ENCODE data around the gene PDE6B.
"Not testable (repeated sequence)": the region's sequence is repeated elsewhere in the genome, so short reads cannot be mapped to it uniquely, and the experiment has no call there.

The PDE6B gene

GRCh38 chr4:705278-706082, 80.1 kb downstream of the PDE6B start, which contains the start of gene PCGF3:
PCGF3 (plus strand) TSS chr4:705832; CDS start chr4:733681, 27,849 bp downstream.
- H3K9ac ChIP-seq (ENCODE audit: low read length) = peak within 1 kb of the TSS; percentile 98
- no peaks in the 10 kb centered on the region for H3K27me3 ChIP-seq (ENCODE audit: low read depth, low read length)
- peaks cover 47% of the 10 kb centered on the region for H3K79me2 ChIP-seq (ENCODE audit: low read length)
- H2AFZ ChIP-seq (ENCODE audit: low read depth, low read length) = peak within 1 kb of the TSS; percentile 88; the same call in 1 of the 2 replicates
- peaks cover 23% of the 10 kb centered on the region for H3K36me3 ChIP-seq (replicated peaks; ENCODE audit: low read depth, low read length)
- peak within 1 kb of the TSS; percentile 52 for H3K27ac ChIP-seq (ENCODE audit: low read length)
- no peak for TF ChIP-seq EZH2phosphoT487 (IDR thresholded peaks at IDR 0.05; ENCODE audit: low read depth)
- no peak for TF ChIP-seq CTCF (IDR thresholded peaks at IDR 0.05; ENCODE audit: low read depth, low read length)
- peaks cover 11% of the 10 kb centered on the region for H3K4me1 ChIP-seq (ENCODE audit: low read length)
- peak within 1 kb of the TSS; percentile 90 for H3K4me2 ChIP-seq (ENCODE audit: low read length)
- peak within 1 kb of the TSS; percentile 84 for H3K4me3 ChIP-seq (ENCODE audit: low read length)
- H3K9me3 ChIP-seq (ENCODE audit: insufficient read depth, low read length) = no peaks in the 10 kb centered on the region
- H4K20me1 ChIP-seq (ENCODE audit: insufficient read depth, low read length) = peaks cover 25% of the 10 kb centered on the region

GRCh38 chr4:706083-706633, 80.8 kb downstream of the PDE6B start:
- Histone ChIP-seq H3K79me2 (ENCODE audit: low read length) (peaks cover 54% of the 10 kb centered on the region), H3K27ac (ENCODE audit: low read length) (peak overlapping the region; percentile 52)
- not testable (repeated sequence) for H2AFZ ChIP-seq (ENCODE audit: low read depth, low read length)

GRCh38 chr4:706834-707598, 81.6 kb downstream of the PDE6B start:
- H4K20me1 ChIP-seq (ENCODE audit: insufficient read depth, low read length) = peaks cover 33% of the 10 kb centered on the region
- TF ChIP-seq CTCF (IDR thresholded peaks at IDR 0.05; ENCODE audit: low read depth, low read length) = no peak
- TF ChIP-seq EZH2phosphoT487 (IDR thresholded peaks at IDR 0.05; ENCODE audit: low read depth) = no peak

More at GRCh38 chr4:706083-706633, 80.8 kb downstream of the PDE6B start:
- peaks cover 29% of the 10 kb centered on the region for H3K36me3 ChIP-seq (replicated peaks; ENCODE audit: low read depth, low read length)
- H3K27me3 ChIP-seq (ENCODE audit: low read depth, low read length); H3K9me3 ChIP-seq (ENCODE audit: insufficient read depth, low read length): not testable (repeated sequence)
- peaks cover 32% of the 10 kb centered on the region for H4K20me1 ChIP-seq (ENCODE audit: insufficient read depth, low read length)
- peak overlapping the region; percentile 76 for H3K4me2 ChIP-seq (ENCODE audit: low read length)
- peak overlapping the region; percentile 84 for H3K4me3 ChIP-seq (ENCODE audit: low read length)
- H3K9ac ChIP-seq (ENCODE audit: low read length) = peak overlapping the region; percentile 98
- peaks cover 11% of the 10 kb centered on the region for H3K4me1 ChIP-seq (ENCODE audit: low read length)

GRCh38 chr4:707929-708630, 82.7 kb downstream of the PDE6B start:
- Histone ChIP-seq H3K27ac (ENCODE audit: low read length) (no peak overlapping the region), H3K36me3 (replicated peaks; ENCODE audit: low read depth, low read length) (peaks cover 33% of the 10 kb centered on the region), H3K27me3 (ENCODE audit: low read depth, low read length) (no peaks in the 10 kb centered on the region), H3K4me2 (ENCODE audit: low read length) (no peak overlapping the region), H4K20me1 (ENCODE audit: insufficient read depth, low read length) (peaks cover 39% of the 10 kb centered on the region), H3K9ac (ENCODE audit: low read length) (no peak overlapping the region), H3K9me3 (ENCODE audit: insufficient read depth, low read length) (no peaks in the 10 kb centered on the region), H3K4me3 (ENCODE audit: low read length) (no peak overlapping the region), H3K4me1 (ENCODE audit: low read length) (peaks cover 11% of the 10 kb centered on the region), H3K79me2 (ENCODE audit: low read length) (peaks cover 72% of the 10 kb centered on the region), H2AFZ (ENCODE audit: low read depth, low read length) (no peak overlapping the region)
- TF ChIP-seq EZH2phosphoT487 (IDR thresholded peaks at IDR 0.05; ENCODE audit: low read depth) = no peak
- no peak for TF ChIP-seq CTCF (IDR thresholded peaks at IDR 0.05; ENCODE audit: low read depth, low read length)

More at GRCh38 chr4:706834-707598, 81.6 kb downstream of the PDE6B start:
- no peaks in the 10 kb centered on the region for H3K27me3 ChIP-seq (ENCODE audit: low read depth, low read length)
- H3K4me3 ChIP-seq (ENCODE audit: low read length) = peak overlapping the region; percentile 84; the same call in 1 of the 2 replicates
- peaks cover 29% of the 10 kb centered on the region for H3K36me3 ChIP-seq (replicated peaks; ENCODE audit: low read depth, low read length)
- H3K4me2 ChIP-seq (ENCODE audit: low read length) = peak overlapping the region; percentile 76
- H2AFZ ChIP-seq (ENCODE audit: low read depth, low read length) = no peak overlapping the region
- no peak overlapping the region for H3K9ac ChIP-seq (ENCODE audit: low read length)
- peaks cover 11% of the 10 kb centered on the region for H3K4me1 ChIP-seq (ENCODE audit: low read length)
- no peaks in the 10 kb centered on the region for H3K9me3 ChIP-seq (ENCODE audit: insufficient read depth, low read length)
- H3K79me2 ChIP-seq (ENCODE audit: low read length) = peaks cover 62% of the 10 kb centered on the region
- no peak overlapping the region for H3K27ac ChIP-seq (ENCODE audit: low read length)
